SK-N-SH treated with all-trans-retinoic acid at 6 μM for 48 hours (cell line): ENCODE results near the gene ENTHD1.

Experiments used
- ARNTL ChIP-seq: fragments of 450-650 bp; formaldehyde crosslinking; IDR thresholded peaks from 2 replicates; pipeline ENCODE4 v1.5.0; 2020; ENCODE audit warnings: low read depth, mild to moderate bottlenecking, moderate library complexity, borderline replicate concordance
- CREB5 ChIP-seq: fragments of 250-450 bp; sonication (Bioruptor Pico); IDR thresholded peaks from 2 replicates; pipeline ENCODE4 v1.5.1; 2020; ENCODE audit warnings: low read depth, mild to moderate bottlenecking, moderate library complexity
- ESRRG ChIP-seq: fragments of 250-450 bp; sonication (Bioruptor Pico); IDR thresholded peaks from 2 replicates; pipeline ENCODE4 v1.6.1; 2021; ENCODE audit warnings: mild to moderate bottlenecking
- ISL1 ChIP-seq: fragments of 250-450 bp; sonication (Bioruptor Pico); IDR thresholded peaks from 2 replicates; pipeline ENCODE4 v2.1.2; 2022; ENCODE audit warnings: mild to moderate bottlenecking, moderate library complexity
- PPARA ChIP-seq: fragments of 250-450 bp; sonication (Bioruptor Pico); IDR thresholded peaks from 2 replicates; pipeline ENCODE4 v1.5.0; 2020; ENCODE audit warnings: mild to moderate bottlenecking, borderline replicate concordance
- ZC3H10 ChIP-seq: fragments of 250-450 bp; sonication (Bioruptor Pico); IDR thresholded peaks from 2 replicates; pipeline ENCODE4 v1.5.1; 2021; ENCODE audit warnings: mild to moderate bottlenecking, moderate library complexity
- ZFP3 ChIP-seq: fragments of 250-450 bp; sonication (Bioruptor Pico); IDR thresholded peaks from 2 replicates; pipeline ENCODE4 v1.5.0; 2020; ENCODE audit warnings: mild to moderate bottlenecking, moderate library complexity
- ZFP30 ChIP-seq: fragments of 450-650 bp; formaldehyde crosslinking; IDR thresholded peaks from 2 replicates; pipeline ENCODE4 v1.5.0; 2022; ENCODE audit warnings: mild to moderate bottlenecking, moderate library complexity
- ZNF70 ChIP-seq: fragments of 450-650 bp; formaldehyde crosslinking; IDR thresholded peaks from 2 replicates; pipeline ENCODE4 v1.5.0; 2020; ENCODE audit warnings: mild to moderate bottlenecking, moderate library complexity
- ZNF8 ChIP-seq: fragments of 450-650 bp; formaldehyde crosslinking; IDR thresholded peaks from 2 replicates; pipeline ENCODE4 v1.5.0; 2020; ENCODE audit warnings: mild to moderate bottlenecking, moderate library complexity

GRCh38 chr22:39723899-39724351, 169.6 kb downstream of the ENTHD1 start:
- TF ChIP-seq ZC3H10 (CRISPR knock-in tag) (no peak), ZNF70 (CRISPR knock-in tag) (no peak), ZFP3 (no peak), ZNF8 (CRISPR knock-in tag) (no peak), CREB5 (no peak), ZFP30 (CRISPR knock-in tag) (no peak), ISL1 (CRISPR knock-in tag) (no peak), PPARA (CRISPR knock-in tag) (no peak), ARNTL (CRISPR knock-in tag) (no peak), ESRRG (CRISPR knock-in tag) (no peak)
